AG04450 (cell line): ENCODE results near the gene KLHL21. TPM values are rescaled to one million over a fixed set of nuclear protein-coding genes. Genes with fewer than 3 reads are reported as not detected.
"Not testable (repeated sequence)": the region's sequence is repeated elsewhere in the genome, so short reads cannot be mapped to it uniquely, and the experiment has no call there.

Source experiments
- CTCF ChIA-PET: fragments of 300-600, 350-600 bp; formaldehyde crosslinking; extraction: SDS; loops from one replicate; lab custom pipeline; 2022; ENCODE audit warnings: antibody characterized with exemption, inconsistent platforms; lab: Charles Lee
- POLR2A ChIA-PET: fragments of 350-600 bp; formaldehyde crosslinking; extraction: SDS; loops from one replicate; lab custom pipeline; 2021; ENCODE audit warnings: antibody characterized with exemption, inconsistent platforms; lab: Yijun Ruan, JAX
- DNase-seq: peaks from one replicate; pipeline ENCODE4 v3.0.0-alpha.2; 2011; ENCODE audit warnings: low read depth, low spot score
- H3K27ac ChIP-seq: one replicate; pipeline ENCODE4 v1.5.1; 2012; ENCODE audit warnings: low read depth, low read length, control low read depth
- H3K27me3 ChIP-seq: one replicate; pipeline ENCODE4 v1.6.0; 2012; ENCODE audit warnings: low read length; ENCODE audit not compliant: control insufficient read depth, insufficient read depth
- H3K4me3 ChIP-seq: 2 replicates; pipeline ENCODE4 v1.5.1; 2011; ENCODE audit warnings: mild to moderate bottlenecking, low read depth, low read length, control low read depth
- H3K9me3 ChIP-seq: 2 replicates; pipeline ENCODE4 v1.5.1; 2012; ENCODE audit warnings: low read length; ENCODE audit not compliant: control insufficient read depth, insufficient read depth
- polyA plus RNA-seq: library from polyadenylated mRNA; depleted of rRNA; stranded (reverse); fragments of >200 nt; gene quantifications from 2 replicates; pipeline ENCODE4 v1.2.3, GENCODE V29; 2011
- TF ChIP-seq, protein P1 (sequence below): IDR thresholded peaks from 2 replicates; pipeline ENCODE4 v1.5.1; 2011; ENCODE audit warnings: low read depth, low read length, control low read depth, inconsistent platforms

The KLHL21 gene
- polyA plus RNA-seq, 1 experiment, result 11.7 TPM

- peak overlapping the region; percentile 98 for H3K4me3 ChIP-seq
- DNase-seq, result no peak
- ChIA-PET CTCF (no interaction called here), POLR2A (interaction anchor here (0.8 to 2.3 kb wide), 9 partner anchors 10 to 183 kb away, joined by 4 to 10 read pairs (median 6); partner anchors contain the start of genes CAMTA1, PHF13, THAP3 and ZBTB48)
- TF ChIP-seq, protein P1, sequence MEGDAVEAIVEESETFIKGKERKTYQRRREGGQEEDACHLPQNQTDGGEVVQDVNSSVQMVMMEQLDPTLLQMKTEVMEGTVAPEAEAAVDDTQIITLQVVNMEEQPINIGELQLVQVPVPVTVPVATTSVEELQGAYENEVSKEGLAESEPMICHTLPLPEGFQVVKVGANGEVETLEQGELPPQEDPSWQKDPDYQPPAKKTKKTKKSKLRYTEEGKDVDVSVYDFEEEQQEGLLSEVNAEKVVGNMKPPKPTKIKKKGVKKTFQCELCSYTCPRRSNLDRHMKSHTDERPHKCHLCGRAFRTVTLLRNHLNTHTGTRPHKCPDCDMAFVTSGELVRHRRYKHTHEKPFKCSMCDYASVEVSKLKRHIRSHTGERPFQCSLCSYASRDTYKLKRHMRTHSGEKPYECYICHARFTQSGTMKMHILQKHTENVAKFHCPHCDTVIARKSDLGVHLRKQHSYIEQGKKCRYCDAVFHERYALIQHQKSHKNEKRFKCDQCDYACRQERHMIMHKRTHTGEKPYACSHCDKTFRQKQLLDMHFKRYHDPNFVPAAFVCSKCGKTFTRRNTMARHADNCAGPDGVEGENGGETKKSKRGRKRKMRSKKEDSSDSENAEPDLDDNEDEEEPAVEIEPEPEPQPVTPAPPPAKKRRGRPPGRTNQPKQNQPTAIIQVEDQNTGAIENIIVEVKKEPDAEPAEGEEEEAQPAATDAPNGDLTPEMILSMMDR, result no peak
- peak overlapping the region; percentile 96 for H3K27ac ChIP-seq
- no peaks in the 10 kb centered on the region for H3K27me3 ChIP-seq
- H3K9me3 ChIP-seq, result no peaks in the 10 kb centered on the region; the same call in 1 of the 2 replicates
Observed at GRCh38 chr1:6601923-6602668, 573 bp downstream of the KLHL21 start.

GRCh38 chr1:6601049-6601922 lies 1.4 kb downstream of the KLHL21 start:
- peak overlapping the region; percentile 96 for H3K27ac ChIP-seq
- H3K27me3 ChIP-seq, result no peaks in the 10 kb centered on the region
- H3K9me3 ChIP-seq, result no peaks in the 10 kb centered on the region; the same call in 1 of the 2 replicates
- DNase-seq, result peak; percentile 82
- peak overlapping the region; percentile 98 for H3K4me3 ChIP-seq
- TF ChIP-seq, protein P1, result peak; percentile 8; the same call in 1 of the 2 replicates
- ChIA-PET CTCF (interaction anchor here (1.6 kb wide), 1 partner anchor 46 kb away, joined by 5 read pairs; no protein-coding TSS in a partner anchor), POLR2A (interaction anchor here (0.8 to 2.3 kb wide), 8 partner anchors 11 to 184 kb away, joined by 4 to 10 read pairs (median 6); partner anchors contain the start of genes CAMTA1, PHF13, THAP3 and ZBTB48)

DNA sequence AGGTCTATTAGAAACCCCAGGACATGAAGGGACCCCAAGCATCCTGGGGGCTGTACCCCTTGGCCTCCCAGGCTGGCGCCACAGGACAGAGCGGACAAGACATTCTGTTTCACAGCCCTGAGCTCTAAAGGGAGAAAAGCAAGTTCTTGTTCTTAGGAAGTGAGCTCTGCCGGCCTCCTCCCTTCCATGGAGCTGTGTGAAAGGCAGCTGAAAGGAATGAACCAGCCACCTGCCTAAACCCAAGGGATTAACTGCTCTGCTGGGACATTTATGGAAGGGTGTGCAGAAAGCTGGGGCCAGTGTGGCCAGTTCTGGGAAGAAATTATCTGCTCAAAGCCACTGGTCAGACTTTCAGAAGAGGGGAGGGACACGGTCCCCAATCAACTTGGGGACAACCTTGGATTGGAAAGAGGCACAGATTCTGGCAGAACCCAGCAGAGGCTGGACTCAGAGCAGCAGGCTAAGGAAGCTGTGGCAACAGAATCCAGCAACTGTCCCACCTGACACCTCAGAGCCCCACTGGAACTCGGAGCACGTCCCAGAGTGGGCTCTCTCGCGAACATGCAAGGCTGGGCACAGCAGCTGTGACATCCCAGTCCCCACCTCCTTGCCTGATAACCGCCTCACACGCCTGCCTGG lies 2.1 kb downstream of the KLHL21 start:
- Histone ChIP-seq H3K27ac (peak overlapping the region; percentile 96), H3K4me3 (peak overlapping the region; percentile 98), H3K27me3 (no peaks in the 10 kb centered on the region), H3K9me3 (no peaks in the 10 kb centered on the region; the same call in 1 of the 2 replicates)
- DNase-seq, result no peak
- CTCF ChIA-PET, result interaction anchor here (0.6 to 1.6 kb wide), 4 partner anchors 45 to 46 kb away, joined by 3 to 5 read pairs (median 4); partner anchors contain the start of genes NOL9 and TAS1R1
- TF ChIP-seq, protein P1, result no peak
- POLR2A ChIA-PET, result interaction anchor here (0.9 to 1.0 kb wide), 2 partner anchors 11 to 21 kb away, joined by 4 to 5 read pairs; partner anchors contain the start of gene ZBTB48

- ChIA-PET CTCF (interaction anchor here (0.6 to 1.6 kb wide), 4 partner anchors 44 to 47 kb away, joined by 3 to 5 read pairs (median 4); partner anchors contain the start of genes NOL9 and TAS1R1), POLR2A (interaction anchor here (0.9 to 1.0 kb wide), 2 partner anchors 11 to 20 kb away, joined by 4 to 5 read pairs; partner anchors contain the start of gene ZBTB48)
- H3K4me3 ChIP-seq, result peak overlapping the region; percentile 98
- not testable (repeated sequence) for DNase-seq, H3K27me3 ChIP-seq, H3K9me3 ChIP-seq
- H3K27ac ChIP-seq, result peak overlapping the region; percentile 2
Observed at GRCh38 chr1:6599991-6600390, 2.7 kb downstream of the KLHL21 start.
